GM23248 (cell line): ENCODE results near the gene ROCK2. TPM values are rescaled to one million over a fixed set of nuclear protein-coding genes. Genes with fewer than 3 reads are reported as not detected.

Experiments used
- DNase-seq: peaks from one replicate; pipeline ENCODE4 v3.0.0-alpha.2; 2015
- H2AFZ ChIP-seq: fragments of 200-600 bp; sonication (generic); 2 replicates; pipeline ENCODE4 v1.6.1; 2016; ENCODE audit warnings: antibody characterized with exemption
- H3F3A ChIP-seq: fragments of 200-600 bp; sonication (generic); 2 replicates; pipeline ENCODE4 v1.6.1; 2016; ENCODE audit warnings: mild to moderate bottlenecking, antibody characterized with exemption, mixed run types; ENCODE audit not compliant: insufficient read depth
- H3K27ac ChIP-seq: fragments of 200-600 bp; sonication (generic); 2 replicates; pipeline ENCODE4 v1.5.1; 2016; ENCODE audit warnings: mild to moderate bottlenecking
- H3K27me3 ChIP-seq: fragments of 200-600 bp; sonication (generic); replicated peaks from 2 replicates; pipeline ENCODE4 v1.6.1; 2016; ENCODE audit warnings: mild to moderate bottlenecking; ENCODE audit not compliant: insufficient read depth
- H3K36me3 ChIP-seq: fragments of 200-600 bp; sonication (generic); 2 replicates; pipeline ENCODE4 v1.6.1; 2016; ENCODE audit warnings: low read depth, mild to moderate bottlenecking
- H3K4me1 ChIP-seq: fragments of 200-600 bp; sonication (generic); 2 replicates; pipeline ENCODE4 v1.6.1; 2016; ENCODE audit warnings: mild to moderate bottlenecking; ENCODE audit not compliant: insufficient read depth
- H3K4me2 ChIP-seq: fragments of 200-600 bp; sonication (generic); one replicate; pipeline ENCODE4 v1.6.1; 2016; ENCODE audit warnings: mild to moderate bottlenecking; ENCODE audit not compliant: unreplicated experiment
- H3K4me3 ChIP-seq: fragments of 200-600 bp; sonication (generic); 2 replicates; pipeline ENCODE4 v1.5.1; 2016; ENCODE audit warnings: mild to moderate bottlenecking
- H3K79me2 ChIP-seq: fragments of 200-600 bp; sonication (generic); 2 replicates; pipeline ENCODE4 v1.6.1; 2016; ENCODE audit warnings: mild to moderate bottlenecking; ENCODE audit not compliant: insufficient read depth
- H3K9ac ChIP-seq: fragments of 200-600 bp; sonication (generic); 2 replicates; pipeline ENCODE4 v1.6.1; 2016; ENCODE audit warnings: mild to moderate bottlenecking
- H3K9me2 ChIP-seq: fragments of 200-600 bp; sonication (generic); 2 replicates; pipeline ENCODE4 v1.6.1; 2016; ENCODE audit warnings: mixed run types, mild to moderate bottlenecking, moderate library complexity; ENCODE audit not compliant: insufficient read depth
- H3K9me3 ChIP-seq: fragments of 200-600 bp; sonication (generic); one replicate; pipeline ENCODE4 v1.6.1; 2017; ENCODE audit warnings: low read depth
- H4K20me1 ChIP-seq: fragments of 200-600 bp; sonication (generic); 2 replicates; pipeline ENCODE4 v1.6.0; 2016; ENCODE audit not compliant: insufficient read depth
- EZH2 ChIP-seq: fragments of 200-600 bp; sonication (generic); IDR thresholded peaks from 2 replicates; pipeline ENCODE4 v1.6.1; 2018; ENCODE audit warnings: antibody characterized with exemption, mild to moderate bottlenecking; ENCODE audit not compliant: insufficient read depth, poor library complexity, severe bottlenecking
- EZH2phosphoT487 ChIP-seq: fragments of 200-600 bp; sonication (generic); IDR thresholded peaks from 2 replicates; pipeline ENCODE4 v1.6.1; 2018; ENCODE audit warnings: antibody characterized with exemption, moderate library complexity, mild to moderate bottlenecking, low read depth; ENCODE audit not compliant: insufficient read depth
- WGBS, 2 experiments: methylation state at CpG; one replicate each; pipeline ENCODE4 v1.1.6; 2015 to 2017; ENCODE audit warnings: low lambda C conversion rate in 2 of 2, low coverage in 1 of 2; ENCODE audit errors: missing lambda C conversion rate in 2 of 2; 5-methylcytosine and 5-hydroxymethylcytosine counted together
- in situ Hi-C: fragments of 300-500 bp; cut with MboI; formaldehyde crosslinking; loops from 2 replicates; pipeline ENCODE4 v1.15.0; 2020
- polyA plus RNA-seq: library from polyadenylated mRNA; unstranded; fragments of >200 nt; fragmentation: Nextera tagmentation; extraction: Ambion mirVana; gene quantifications from 2 replicates; pipeline ENCODE4 v1.2.1, GENCODE V29; 2016
- total RNA-seq: library from RNA; depleted of rRNA; stranded (reverse); fragments of >200 nt; shearing (Covaris generic); gene quantifications from 2 replicates; pipeline ENCODE4 v1.2.3, GENCODE V29; 2014

Gene ROCK2
- total and polyA plus RNA-seq, 2 experiments from 2014 or later = 19.9 to 38.3 TPM

DNA sequence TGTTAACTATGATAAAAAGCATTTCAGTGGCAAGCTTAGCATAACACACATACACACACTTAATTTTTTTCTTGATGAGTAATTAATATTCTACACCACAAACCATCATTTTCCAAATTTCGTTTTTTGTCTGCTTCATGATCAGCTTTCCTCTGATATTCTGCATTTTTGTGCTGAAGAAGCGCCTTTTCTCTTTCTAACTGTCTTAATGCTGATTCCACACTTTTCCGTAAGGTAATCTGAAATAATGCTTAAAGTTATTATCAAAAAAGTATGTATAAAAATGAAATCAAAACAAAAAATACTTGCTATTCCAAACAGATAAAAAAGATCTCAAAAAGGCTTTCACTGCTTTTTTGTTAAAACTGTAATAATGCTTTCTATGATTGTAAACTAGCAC, 129.0 kb downstream of the ROCK2 start:
- WGBS, 2 experiments = 97 to 99% methylated on average over 3 of the region's 3 CpGs
- Histone ChIP-seq H3K9me2 (no peaks in the 10 kb centered on the region), H3K9ac (no peak overlapping the region), H3K4me3 (no peak overlapping the region), H3K27ac (no peak overlapping the region), H3K79me2 (no peaks in the 10 kb centered on the region), H4K20me1 (peaks cover 4% of the 10 kb centered on the region; the same call in 1 of the 2 replicates), H3K4me2 (no peak overlapping the region), H3K4me1 (peaks cover 28% of the 10 kb centered on the region), H3K27me3 (no peaks in the 10 kb centered on the region), H3K36me3 (peaks cover 36% of the 10 kb centered on the region), H2AFZ (no peak overlapping the region), H3F3A (peaks cover 30% of the 10 kb centered on the region), H3K9me3 (no peaks in the 10 kb centered on the region)
- in situ Hi-C loops = no loop called here
- TF ChIP-seq EZH2phosphoT487 (no peak), EZH2 (no peak)
- no peak for DNase-seq

DNA sequence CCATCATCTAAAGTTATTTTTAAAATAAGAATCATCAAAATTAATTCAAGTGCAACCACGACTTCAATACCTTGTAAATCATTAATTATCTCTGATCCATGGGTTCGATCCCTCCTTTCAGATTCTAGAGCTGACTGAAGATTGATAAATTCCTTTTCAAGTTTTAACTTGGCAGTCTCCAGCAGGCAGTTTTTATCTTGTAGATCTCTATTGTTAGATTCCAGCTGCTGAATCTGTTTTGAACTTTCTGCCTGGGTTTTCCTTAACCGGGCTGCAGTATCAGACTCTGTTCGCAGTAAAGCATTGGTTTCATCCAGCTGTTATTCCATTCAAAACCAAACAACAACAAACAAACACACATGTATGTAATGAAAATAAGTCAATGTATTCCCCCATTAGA, 129.7 kb downstream of the ROCK2 start:
- Histone ChIP-seq H3K79me2 (no peaks in the 10 kb centered on the region), H3K36me3 (peaks cover 36% of the 10 kb centered on the region), H4K20me1 (peaks cover 4% of the 10 kb centered on the region; the same call in 1 of the 2 replicates), H3K4me2 (no peak overlapping the region), H3K9ac (no peak overlapping the region), H3K4me3 (no peak overlapping the region), H3K27me3 (no peaks in the 10 kb centered on the region), H3K27ac (no peak overlapping the region), H3K9me3 (no peaks in the 10 kb centered on the region), H2AFZ (no peak overlapping the region), H3K9me2 (no peaks in the 10 kb centered on the region), H3K4me1 (peaks cover 28% of the 10 kb centered on the region), H3F3A (peaks cover 30% of the 10 kb centered on the region)
- in situ Hi-C loops = no loop called here
- 98% methylated on average over 4 of the region's 4 CpGs for WGBS, 2 experiments
- no peak for DNase-seq
- TF ChIP-seq EZH2phosphoT487 (no peak), EZH2 (no peak)

DNA sequence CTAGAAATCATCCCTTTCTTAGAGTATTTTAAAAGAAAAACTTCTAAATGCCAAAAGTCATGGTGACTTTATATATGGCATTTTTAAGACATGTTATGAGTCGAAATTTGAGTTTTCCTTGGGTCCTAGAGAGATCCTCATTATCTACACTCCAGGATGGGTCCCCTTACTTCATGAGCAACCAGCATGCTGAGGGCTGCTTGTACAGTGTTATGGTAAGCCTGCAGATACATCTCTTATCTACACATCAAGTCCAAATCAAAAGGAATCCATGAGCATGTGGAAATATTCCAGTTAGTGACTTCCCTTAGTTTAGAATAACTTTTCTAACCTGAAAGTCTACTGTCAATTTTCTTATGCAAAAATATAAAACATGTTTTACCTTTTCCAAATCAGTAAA, 130.5 kb downstream of the ROCK2 start:
- 74 to 76% methylated on average over 1 of the region's 1 CpG for WGBS, 2 experiments

DNA sequence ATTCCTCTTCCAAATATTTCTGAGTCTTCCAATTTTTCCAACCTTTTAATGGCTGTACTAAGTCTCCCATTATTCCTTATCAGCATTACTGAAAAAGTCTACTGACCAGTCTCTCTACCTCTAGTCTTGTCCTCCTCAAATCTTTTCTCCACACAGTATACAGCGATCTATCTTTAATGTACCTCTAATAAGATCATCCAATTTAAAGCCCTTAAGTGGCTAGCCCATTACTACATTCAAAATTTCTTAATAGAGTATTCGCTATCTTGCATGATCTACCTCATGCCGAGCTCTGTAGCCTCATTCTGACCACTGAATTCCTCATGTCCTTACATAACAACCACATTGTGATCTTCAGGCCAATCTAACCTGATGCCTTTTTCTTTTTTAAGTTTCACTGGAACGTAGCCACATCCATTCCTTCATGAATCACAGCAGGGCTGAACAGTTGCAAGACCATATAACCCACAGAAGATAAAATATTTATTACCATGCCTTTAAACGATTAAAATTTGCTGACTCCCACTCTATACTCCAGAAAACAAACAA, 131.3 kb downstream of the ROCK2 start:
- DNase-seq = peak; percentile 73
- H3K36me3 ChIP-seq = peaks cover 32% of the 10 kb centered on the region
- H3K4me2 ChIP-seq = peak overlapping the region; percentile 41
- peaks cover 4% of the 10 kb centered on the region; the same call in 1 of the 2 replicates for H4K20me1 ChIP-seq
- no peak overlapping the region for H3K9ac ChIP-seq
- peaks cover 30% of the 10 kb centered on the region for H3F3A ChIP-seq
- H3K79me2 ChIP-seq = no peaks in the 10 kb centered on the region
- no peak overlapping the region for H3K4me3 ChIP-seq
- H2AFZ ChIP-seq = no peak overlapping the region
- H3K27me3 ChIP-seq = no peaks in the 10 kb centered on the region
- WGBS, 2 experiments = 56 to 60% methylated on average over 5 of the region's 5 CpGs
- no peaks in the 10 kb centered on the region for H3K9me2 ChIP-seq
- in situ Hi-C loops = no loop called here
- no peaks in the 10 kb centered on the region for H3K9me3 ChIP-seq
- TF ChIP-seq EZH2 (no peak), EZH2phosphoT487 (no peak)
- peaks cover 28% of the 10 kb centered on the region for H3K4me1 ChIP-seq
- peak overlapping the region; percentile 41; the same call in 1 of the 2 replicates for H3K27ac ChIP-seq

More for the DNA sequence above, 130.5 kb downstream of the ROCK2 start:
- H4K20me1 ChIP-seq = peaks cover 4% of the 10 kb centered on the region; the same call in 1 of the 2 replicates
- H3K27me3 ChIP-seq = no peaks in the 10 kb centered on the region
- no peaks in the 10 kb centered on the region for H3K9me3 ChIP-seq
- H3K4me2 ChIP-seq = peak overlapping the region; percentile 41
- TF ChIP-seq EZH2 = no peak
- no peak for TF ChIP-seq EZH2phosphoT487
- H3K9ac ChIP-seq = no peak overlapping the region
- peaks cover 28% of the 10 kb centered on the region for H3K4me1 ChIP-seq
- H3K36me3 ChIP-seq = peaks cover 36% of the 10 kb centered on the region
- in situ Hi-C loops = no loop called here
- no peak for DNase-seq
- no peak overlapping the region for H2AFZ ChIP-seq
- peak overlapping the region; percentile 41; the same call in 1 of the 2 replicates for H3K27ac ChIP-seq
- H3K9me2 ChIP-seq = no peaks in the 10 kb centered on the region
- no peaks in the 10 kb centered on the region for H3K79me2 ChIP-seq
- no peak overlapping the region for H3K4me3 ChIP-seq
- H3F3A ChIP-seq = peaks cover 30% of the 10 kb centered on the region
